ENCODE results near the gene DMXL1.
A peak's percentile ranks its signal among the peaks of the same experiment; 100 is the strongest.

The DMXL1 gene

GRCh38 chr5:119282628-119283027, 211.7 kb downstream of the DMXL1 start:
- no peak for DNase-seq
- TF ChIP-seq GATA1 (IDR thresholded peaks at IDR 0.05; ENCODE audit: low read depth, low read length), result no peak
- TF ChIP-seq POLR2A (IDR thresholded peaks at IDR 0.05; ENCODE audit: low read length), result no peak

DNA sequence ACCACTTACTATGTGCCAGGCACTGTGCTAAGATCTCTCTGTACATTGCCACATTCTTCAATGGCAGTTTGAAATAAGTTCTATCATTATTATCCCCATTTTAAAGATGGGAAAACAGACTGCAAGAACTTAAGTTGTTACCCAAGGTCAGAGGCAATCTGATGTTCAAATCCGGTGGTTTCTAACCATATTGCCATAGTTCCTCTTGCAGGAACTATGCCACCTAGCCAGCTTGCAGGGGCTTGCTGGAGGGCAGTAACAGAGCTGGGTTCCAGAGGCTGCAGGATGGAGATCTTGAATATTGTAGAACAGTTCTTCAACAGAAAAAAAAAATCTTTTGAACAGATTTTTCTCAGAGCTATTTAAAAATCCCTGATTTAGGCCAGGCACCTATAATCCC, 213.1 kb downstream of the DMXL1 start:
- TF ChIP-seq GATA1 (IDR thresholded peaks at IDR 0.05; ENCODE audit: low read depth, low read length) (no peak), POLR2A (IDR thresholded peaks at IDR 0.05; ENCODE audit: low read length) (no peak)
- no peak for DNase-seq

DNA sequence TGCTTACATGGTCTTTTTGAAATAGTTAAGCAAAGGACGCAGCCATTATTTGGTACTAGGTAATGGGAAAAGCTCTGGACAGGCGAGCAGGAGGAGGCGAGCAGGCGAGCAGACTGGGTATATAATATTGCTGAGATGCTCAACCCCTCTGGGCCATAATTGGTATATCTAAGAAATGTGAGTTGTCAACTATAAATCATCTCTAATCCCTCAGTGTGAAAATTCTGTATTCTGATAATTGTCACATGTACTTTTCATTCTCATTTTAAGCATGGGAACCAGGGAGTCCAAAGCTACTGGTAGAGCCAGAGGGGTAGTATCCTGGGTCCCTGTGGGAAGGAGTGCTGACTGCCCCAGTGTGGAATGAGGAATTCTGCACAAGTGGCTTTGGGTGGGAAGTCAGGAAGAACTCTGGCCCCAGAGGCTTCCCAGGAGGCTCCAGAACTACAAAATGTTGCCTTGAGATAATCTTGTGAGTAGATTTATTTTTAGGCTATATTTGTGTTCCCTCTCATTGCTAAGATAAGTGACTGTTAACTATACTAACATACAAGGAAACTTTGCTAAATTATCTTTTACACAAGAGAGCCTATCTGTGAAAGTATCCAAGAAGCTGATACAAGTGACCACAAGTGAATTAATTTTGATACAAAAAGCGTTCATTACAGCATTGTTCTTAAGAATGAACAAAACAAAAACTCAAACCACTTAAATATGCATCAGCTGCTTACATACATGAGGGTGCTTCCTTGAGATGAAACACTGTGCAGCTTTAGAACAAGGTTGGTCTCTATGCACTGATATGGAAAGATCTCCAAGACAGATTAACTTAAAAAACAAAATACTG, 214.4 kb downstream of the DMXL1 start:
- TF ChIP-seq GATA1 (IDR thresholded peaks at IDR 0.05; ENCODE audit: low read depth, low read length) (no peak), POLR2A (IDR thresholded peaks at IDR 0.05; ENCODE audit: low read length) (no peak)
- peak in 1 of 2 experiments; percentile 8 for DNase-seq

DNA sequence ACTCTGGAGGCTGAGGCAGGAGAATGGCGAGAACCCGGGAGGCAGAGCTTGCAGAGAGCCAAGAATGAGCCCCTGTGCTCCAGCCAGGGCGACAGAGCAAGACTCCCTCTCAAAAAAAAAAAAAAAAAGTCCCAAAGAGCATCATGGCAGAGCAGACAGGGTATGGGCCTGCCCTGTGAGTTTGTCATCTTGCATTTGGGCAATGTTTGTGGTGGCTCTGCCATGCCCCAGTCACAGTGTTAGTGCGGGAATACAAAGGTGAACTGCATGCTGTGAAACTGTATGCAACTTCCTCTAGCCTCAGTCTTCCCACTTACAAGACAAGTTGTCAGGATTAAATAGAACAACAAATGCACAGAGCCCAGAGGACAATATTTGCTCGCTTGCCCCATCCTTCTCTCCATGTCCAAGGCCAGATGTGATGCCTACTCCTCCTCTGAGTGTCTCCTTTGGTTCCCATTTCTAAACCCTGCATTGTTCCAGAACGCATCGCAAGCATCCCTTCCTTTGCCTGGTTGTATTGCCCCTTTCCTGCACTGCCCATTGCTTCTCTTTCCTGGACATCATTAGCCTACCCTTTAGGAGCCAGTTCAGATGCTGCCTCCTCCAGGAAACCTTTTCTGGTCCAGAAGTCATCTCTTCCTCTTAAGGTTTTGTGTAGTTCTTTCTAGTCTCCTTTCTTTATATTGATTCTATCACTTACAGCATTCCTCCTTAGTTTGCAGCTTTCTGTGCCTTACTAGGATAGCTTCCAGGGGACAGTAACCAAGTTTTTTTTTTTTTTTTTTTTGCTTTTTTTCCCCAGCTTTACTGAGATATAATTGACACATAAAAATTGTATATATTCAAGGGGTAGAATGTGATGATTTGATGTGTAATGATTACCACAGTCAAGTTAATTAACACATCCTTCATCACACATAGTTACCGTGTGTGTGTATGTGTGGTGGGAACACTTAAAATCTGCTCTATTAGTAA, 215.9 kb downstream of the DMXL1 start:
- peak in 1 of 2 experiments; percentile 6 for DNase-seq
- TF ChIP-seq GATA1 (IDR thresholded peaks at IDR 0.05; ENCODE audit: low read depth, low read length), result no peak
- no peak for TF ChIP-seq POLR2A (IDR thresholded peaks at IDR 0.05; ENCODE audit: low read length)

- DNase-seq, result peak; percentile 56 to 61
Observed at GRCh38 chr5:119287547-119288111, 216.7 kb downstream of the DMXL1 start.

GRCh38 chr5:119288379-119289033, 217.6 kb downstream of the DMXL1 start:
- DNase-seq, result no peak
- TF ChIP-seq GATA1 (IDR thresholded peaks at IDR 0.05; ENCODE audit: low read depth, low read length) (no peak), POLR2A (IDR thresholded peaks at IDR 0.05; ENCODE audit: low read length) (no peak)

More at GRCh38 chr5:119287547-119288111, 216.7 kb downstream of the DMXL1 start:
- no peak for TF ChIP-seq GATA1 (IDR thresholded peaks at IDR 0.05; ENCODE audit: low read depth, low read length)
- TF ChIP-seq POLR2A (IDR thresholded peaks at IDR 0.05; ENCODE audit: low read length), result no peak

- no peak for DNase-seq
- no peak for TF ChIP-seq POLR2A (IDR thresholded peaks at IDR 0.05; ENCODE audit: low read length)
- no peak for TF ChIP-seq GATA1 (IDR thresholded peaks at IDR 0.05; ENCODE audit: low read depth, low read length)
Observed at GRCh38 chr5:119289438-119290044, 218.7 kb downstream of the DMXL1 start.

DNA sequence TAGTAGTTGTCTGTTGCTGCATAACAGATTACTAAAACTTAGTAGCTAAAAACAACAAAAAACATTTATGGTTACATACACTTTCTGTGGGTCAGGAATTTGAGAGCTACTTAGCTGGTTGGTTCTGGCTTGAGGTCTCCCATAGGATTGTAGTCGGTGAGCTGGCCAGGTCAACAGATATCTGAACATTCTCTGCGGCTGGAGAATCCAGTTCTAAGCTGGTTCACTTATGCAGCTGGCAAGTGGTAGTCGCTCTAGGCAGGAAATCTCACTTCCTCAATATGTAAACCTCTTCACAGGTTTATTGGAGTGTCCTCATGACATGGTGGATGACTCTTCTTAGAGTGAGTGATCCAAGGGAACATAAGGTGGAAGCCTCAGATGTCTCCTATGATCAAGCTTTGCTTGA, 219.3 kb downstream of the DMXL1 start:
- DNase-seq, result no peak
- TF ChIP-seq GATA1 (IDR thresholded peaks at IDR 0.05; ENCODE audit: low read depth, low read length), result no peak
- no peak for TF ChIP-seq POLR2A (IDR thresholded peaks at IDR 0.05; ENCODE audit: low read length)

GRCh38 chr5:119290607-119291006, 219.7 kb downstream of the DMXL1 start:
- TF ChIP-seq GATA1 (IDR thresholded peaks at IDR 0.05; ENCODE audit: low read depth, low read length), result no peak
- DNase-seq, result peak in 1 of 2 experiments; percentile 7

DNA sequence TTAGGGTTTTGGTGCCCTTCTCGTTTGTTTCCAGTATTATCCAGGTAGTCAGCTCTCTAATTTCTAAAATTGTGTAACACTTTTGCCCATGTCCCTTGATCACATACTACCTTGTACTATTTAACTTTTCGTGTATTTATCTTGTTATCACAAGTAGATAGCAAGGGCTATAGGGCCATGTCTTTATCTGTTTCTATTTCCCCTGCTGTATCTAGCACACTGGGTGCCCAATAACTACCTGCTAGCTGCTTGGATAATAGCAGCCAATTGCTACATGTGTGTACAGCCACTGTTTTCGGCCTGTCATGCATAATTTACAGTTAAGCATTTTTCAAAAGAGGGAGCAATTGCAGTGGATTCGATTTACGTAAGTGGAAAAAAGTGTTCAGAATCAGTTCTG, 220.2 kb downstream of the DMXL1 start:
- TF ChIP-seq POLR2A (IDR thresholded peaks at IDR 0.05; ENCODE audit: low read length) (no peak), GATA1 (IDR thresholded peaks at IDR 0.05; ENCODE audit: low read depth, low read length) (no peak)
- DNase-seq, result no peak

DNA sequence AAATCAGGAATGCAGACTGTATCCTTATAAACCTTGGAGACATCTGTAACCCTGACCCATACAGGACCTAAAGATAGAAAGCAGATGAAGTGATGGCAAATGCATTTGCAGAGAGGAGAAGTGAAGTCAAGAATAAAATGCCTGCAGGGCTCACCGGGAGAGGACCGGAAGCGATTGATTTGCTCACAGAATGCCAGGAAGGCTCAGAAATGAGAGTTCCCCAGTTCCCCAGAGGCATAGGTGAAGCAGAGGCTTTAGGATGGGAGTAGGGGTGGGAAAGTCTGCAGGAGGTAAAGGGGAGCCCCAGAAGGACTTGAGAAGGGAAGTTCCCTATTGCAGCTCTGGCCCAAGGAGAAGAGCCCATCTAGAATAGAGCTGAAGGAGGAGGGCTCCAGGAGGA, 221.0 kb downstream of the DMXL1 start:
- TF ChIP-seq GATA1 (IDR thresholded peaks at IDR 0.05; ENCODE audit: low read depth, low read length) (no peak), POLR2A (IDR thresholded peaks at IDR 0.05; ENCODE audit: low read length) (no peak)
- DNase-seq, result no peak

DNA sequence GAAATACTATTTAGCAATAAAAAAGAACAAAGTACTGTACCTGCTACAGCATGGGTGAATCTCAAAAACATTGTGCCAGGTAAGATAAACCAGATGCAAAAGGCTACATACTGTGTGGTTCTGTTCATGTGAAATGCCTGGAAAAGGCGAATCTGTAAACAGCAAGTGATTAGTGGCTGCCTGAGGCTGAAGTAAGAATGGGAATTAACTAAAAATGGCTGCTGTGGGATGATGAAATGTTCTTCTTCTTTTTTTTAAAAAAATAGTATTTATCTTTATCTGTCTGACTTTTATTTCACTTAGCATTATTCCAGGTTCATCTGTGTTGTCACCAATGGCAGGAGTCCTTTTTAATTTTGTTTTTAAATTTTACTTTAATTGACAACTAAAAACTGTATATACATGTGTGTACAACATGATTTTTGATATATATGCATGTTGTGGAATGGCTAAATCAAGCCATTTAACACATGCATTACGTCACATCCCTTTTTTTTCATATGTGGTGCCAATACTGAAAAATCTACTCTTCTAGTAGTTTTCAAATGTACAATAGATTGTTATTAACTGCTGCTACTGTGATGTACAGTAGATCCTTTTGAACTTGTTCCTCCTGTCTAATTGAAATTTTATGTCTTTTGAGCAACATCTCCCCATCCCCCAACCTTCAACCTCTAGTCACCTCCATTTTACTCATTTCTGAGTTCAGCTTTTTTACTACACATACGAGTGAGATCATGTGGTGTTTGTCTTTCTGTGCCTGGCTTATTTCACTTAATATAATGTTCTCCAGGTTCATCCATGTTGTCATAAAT, 222.0 kb downstream of the DMXL1 start:
- no peak for DNase-seq

More for the DNA sequence above, 222.0 kb downstream of the DMXL1 start:
- TF ChIP-seq POLR2A (IDR thresholded peaks at IDR 0.05; ENCODE audit: low read length), result no peak
- TF ChIP-seq GATA1 (IDR thresholded peaks at IDR 0.05; ENCODE audit: low read depth, low read length), result no peak

Measured in erythroblast (primary cell).